Lung (tissue), 12 donors: ENCODE data around the gene THOC1. TPM values are rescaled to one million over a fixed set of nuclear protein-coding genes. Genes with fewer than 3 reads are reported as not detected.

ENCODE experiments used
- ATAC-seq: fragments of 200-7000 bp; cut with Tn5 transposase; one replicate; pipeline ENCODE4 v1.9.1; 2020; ENCODE audit warnings: moderate number of reproducible peaks; ENCODE audit not compliant: insufficient read depth, low FRiP score
- DNase-seq, 3 donors: peaks; one replicate each; pipeline ENCODE4 v3.0.0-alpha.2; 2013 to 2017
- H3K27ac ChIP-seq, 2 donors: one replicate each; pipeline ENCODE4 v1.5.1; 2013; ENCODE audit warnings: mild to moderate bottlenecking in 2 of 2, moderate library complexity in 2 of 2, control low read depth in 1 of 2, inconsistent platforms in 1 of 2, low read depth in 1 of 2, low read length in 1 of 2
- H3K27me3 ChIP-seq, 3 donors: one replicate each; pipeline ENCODE4 v1.5.1; 2013; ENCODE audit warnings: low read length in 2 of 3; ENCODE audit not compliant: control insufficient read depth in 3 of 3, insufficient read depth in 3 of 3
- H3K36me3 ChIP-seq, 4 donors: one replicate each; pipeline ENCODE4 v1.5.1; 2013; ENCODE audit warnings: low read length in 4 of 4, mild to moderate bottlenecking in 1 of 4, moderate library complexity in 1 of 4; ENCODE audit not compliant: control insufficient read depth in 4 of 4, insufficient read depth in 4 of 4
- H3K4me1 ChIP-seq, 5 donors: one replicate each; pipeline ENCODE4 v1.5.1; 2013; ENCODE audit warnings: low read length in 5 of 5, mild to moderate bottlenecking in 2 of 5, moderate library complexity in 1 of 5; ENCODE audit not compliant: control insufficient read depth in 5 of 5, insufficient read depth in 5 of 5
- H3K4me3 ChIP-seq: one replicate; pipeline ENCODE4 v1.5.1; 2013; ENCODE audit warnings: mild to moderate bottlenecking, control low read depth, moderate library complexity
- H3K9ac ChIP-seq, 2 donors: one replicate each; pipeline ENCODE4 v1.5.1; 2013; ENCODE audit warnings: low read length in 2 of 2, control low read depth in 1 of 2; ENCODE audit not compliant: insufficient read depth in 1 of 2
- H3K9me3 ChIP-seq, 4 donors: one replicate each; pipeline ENCODE4 v1.5.1; 2013; ENCODE audit warnings: low read length in 3 of 4, mild to moderate bottlenecking in 1 of 4, moderate library complexity in 1 of 4; ENCODE audit not compliant: control insufficient read depth in 4 of 4, insufficient read depth in 3 of 4
- CTCF ChIP-seq: IDR thresholded peaks from 2 replicates; pipeline ENCODE4 v1.5.1; 2012; ENCODE audit warnings: mild to moderate bottlenecking; ENCODE audit errors: control extremely low read depth, extremely low read depth
- whole genome bisulfite sequencing, 2 donors: extraction: QIAGEN DNeasy Blood & Tissue Kit; methylation state at CpG; one replicate each; pipeline ENCODE4 v1.1.7; 2013; 5-methylcytosine and 5-hydroxymethylcytosine counted together
- polyA plus RNA-seq, 2 donors: library from polyadenylated mRNA; stranded (reverse); fragments of 200-250 nt; gene quantifications; one replicate each; pipeline ENCODE4 v1.2.1, GENCODE V29; 2013
- total RNA-seq, 2 donors: library from RNA; depleted of rRNA in 1 of 2; stranded (reverse); fragments of >200 nt in 1 of 2; gene quantifications; one replicate each; pipeline ENCODE4 v1.2.1, GENCODE V29; 2014 to 2021
- donor health status: control.
- donor health status: control.
- donor health status: Bipolar disorder and iron deficiency.
- donor health status: healthy.
- donor health status: DM: yes; HTN: yes; CAD: no.

THOC1 gene
- total and polyA plus RNA-seq, 4 donors, result 12.1 to 109 (median 31.6) TPM

- no peak for TF ChIP-seq CTCF
- H3K4me3 ChIP-seq, result no peak overlapping the region
- DNase-seq, result peak in 2 of 3 donors; percentile 69 to 77
- H3K9ac ChIP-seq, result no peak overlapping the region
- H3K27ac ChIP-seq, result no peak overlapping the region
- H3K36me3 ChIP-seq, result peaks cover 3 to 6% (median 3%) of the 10 kb centered on the region in 4 donors
- 89 to 91% methylated on average over 7 of the region's 7 CpGs for WGBS, 2 donors
- peaks cover 0 to 9% (median 0%) of the 10 kb centered on the region in 5 donors for H3K4me1 ChIP-seq
- H3K9me3 ChIP-seq, result no peaks in the 10 kb centered on the region
- H3K27me3 ChIP-seq, result no peaks in the 10 kb centered on the region
- no peak for ATAC-seq
Observed at GRCh38 chr18:192801-193200, 75.0 kb downstream of the THOC1 start.

DNA sequence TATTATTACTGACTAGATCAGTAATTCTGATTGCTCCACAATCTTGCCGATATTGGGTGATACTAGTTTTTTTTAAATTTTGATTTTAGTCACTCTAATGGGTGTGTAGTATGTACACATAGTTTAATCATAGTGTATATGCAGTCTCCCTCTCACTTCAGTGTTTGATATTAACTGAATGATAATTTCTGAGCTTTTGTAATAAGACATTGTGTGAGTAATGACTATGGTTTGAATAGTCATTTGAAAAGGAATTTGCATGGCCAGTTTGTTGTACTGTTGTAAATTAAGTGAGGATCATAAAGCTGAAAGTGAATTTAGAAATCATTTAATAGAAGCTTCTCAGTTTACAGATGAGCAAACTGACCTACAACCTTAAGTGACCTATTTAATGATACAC lies 76.1 kb downstream of the THOC1 start:
- 90 to 94% methylated on average over 1 of the region's 1 CpG for WGBS, 2 donors
- Histone ChIP-seq H3K4me1 (peaks cover 0 to 9% (median 0%) of the 10 kb centered on the region in 5 donors), H3K9ac (no peak overlapping the region), H3K27me3 (no peaks in the 10 kb centered on the region), H3K36me3 (peaks cover 0 to 4% (median 3%) of the 10 kb centered on the region in 4 donors), H3K9me3 (no peaks in the 10 kb centered on the region), H3K4me3 (no peak overlapping the region), H3K27ac (no peak overlapping the region)
- TF ChIP-seq CTCF, result no peak
- DNase-seq (no peak), ATAC-seq (no peak)

GRCh38 chr18:189254-189653 lies 78.6 kb downstream of the THOC1 start:
- 78 to 94% methylated on average over 5 of the region's 5 CpGs for WGBS, 2 donors
- no peak overlapping the region for H3K4me3 ChIP-seq
- no peaks in the 10 kb centered on the region for H3K27me3 ChIP-seq
- H3K9me3 ChIP-seq, result no peaks in the 10 kb centered on the region
- DNase-seq (no peak), ATAC-seq (no peak)
- H3K4me1 ChIP-seq, result peaks cover 0 to 9% (median 0%) of the 10 kb centered on the region in 5 donors
- no peak overlapping the region for H3K9ac ChIP-seq
- H3K27ac ChIP-seq, result no peak overlapping the region
- TF ChIP-seq CTCF, result no peak
- H3K36me3 ChIP-seq, result peaks cover 0 to 7% (median 2%) of the 10 kb centered on the region in 4 donors

DNA sequence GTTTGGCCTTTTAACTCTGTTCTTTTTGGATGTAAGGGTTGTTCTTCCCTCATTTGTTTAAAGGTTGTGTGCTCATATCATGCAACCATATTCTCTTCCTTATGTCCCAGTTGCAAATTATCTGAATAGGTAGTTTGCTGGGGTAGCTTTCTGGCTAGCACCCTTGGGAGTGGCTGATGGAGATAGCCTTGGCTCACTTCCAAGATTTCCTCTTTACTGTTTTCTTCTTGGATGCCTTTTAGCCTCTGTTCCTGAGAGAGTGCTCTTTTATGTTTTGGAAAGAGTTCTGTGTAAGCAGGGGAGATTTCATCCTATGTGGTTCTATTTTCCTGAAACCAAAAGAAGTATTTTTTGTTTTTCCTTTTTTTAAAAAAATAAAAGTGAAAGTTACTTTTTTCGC lies 84.1 kb downstream of the THOC1 start:
- TF ChIP-seq CTCF, result no peak
- no peak overlapping the region for H3K4me3 ChIP-seq
- WGBS, 2 donors, result 91 to 92% methylated on average over 1 of the region's 1 CpG
- no peak overlapping the region for H3K9ac ChIP-seq
- no peaks in the 10 kb centered on the region for H3K27me3 ChIP-seq
- DNase-seq (no peak), ATAC-seq (no peak)
- H3K4me1 ChIP-seq, result peaks cover 0 to 3% (median 0%) of the 10 kb centered on the region in 5 donors
- H3K9me3 ChIP-seq, result no peaks in the 10 kb centered on the region
- peaks cover 0 to 11% (median 10%) of the 10 kb centered on the region in 4 donors for H3K36me3 ChIP-seq
- H3K27ac ChIP-seq, result no peak overlapping the region
